Activated CD8-positive, alpha-beta T cell treated with anti-CD3 and anti-CD28 coated beads for 36 hours (primary cell): ENCODE data around the gene TBC1D13. TPM values are rescaled to one million over a fixed set of nuclear protein-coding genes. Genes with fewer than 3 reads are reported as not detected.
"Not testable (repeated sequence)": the region's sequence is repeated elsewhere in the genome, so short reads cannot be mapped to it uniquely, and the experiment has no call there.

Experiments
- ATAC-seq: fragments of 200-7000 bp; cut with Tn5 transposase; one replicate; pipeline ENCODE4 v1.10.0; 2021; ENCODE audit warnings: mild to moderate bottlenecking, moderate library complexity
- CTCF ChIA-PET: fragments of 350-600 bp; sonication (Branson Sonifier 250); formaldehyde crosslinking; loops from one replicate; lab custom pipeline; 2021; ENCODE audit warnings: antibody characterized with exemption; lab: Charles Lee
- POLR2A ChIA-PET: fragments of 350-600 bp; sonication (Branson Sonifier 250); formaldehyde crosslinking; loops from one replicate; lab custom pipeline; 2021; ENCODE audit warnings: antibody characterized with exemption; lab: Charles Lee
- DNase-seq: peaks from one replicate; pipeline ENCODE4 v3.0.0-alpha.2; 2020
- H3K27ac Mint-ChIP-seq: one replicate; pipeline ENCODE4 v1.8.0; 2021; ENCODE audit warnings: mild to moderate bottlenecking, mixed read lengths
- H3K27me3 Mint-ChIP-seq: one replicate; pipeline ENCODE4 v1.8.0; 2021; ENCODE audit warnings: mixed read lengths
- H3K36me3 Mint-ChIP-seq: one replicate; pipeline ENCODE4 v1.8.0; 2021; ENCODE audit warnings: low read depth, mixed read lengths
- H3K4me1 Mint-ChIP-seq: one replicate; pipeline ENCODE4 v1.8.0; 2021; ENCODE audit warnings: low read depth, mixed read lengths
- H3K4me3 Mint-ChIP-seq: one replicate; pipeline ENCODE4 v1.8.0; 2021; ENCODE audit warnings: mild to moderate bottlenecking, moderate library complexity, mixed read lengths
- H3K9me3 Mint-ChIP-seq: one replicate; pipeline ENCODE4 v1.8.0; 2021; ENCODE audit warnings: mixed read lengths
- intact Hi-C: fragments of 100-400 bp; cut with micrococcal nuclease; formaldehyde crosslinking; loops from one replicate; pipeline ENCODE4 v1.10.0; 2022
- total RNA-seq, 2 experiments: library from RNA; stranded (reverse); gene quantifications; one replicate each; pipeline ENCODE4 v1.2.3, GENCODE V29; 2021
- TF ChIP-seq, protein P1 (sequence below): fragments of 200-600 bp; IDR thresholded peaks from one replicate; pipeline ENCODE4 v1.8.0; 2022; ENCODE audit warnings: antibody characterized with exemption, mild to moderate bottlenecking

TBC1D13 gene
- total RNA-seq, 2 experiments from 2014 or later: 11.7 to 12.5 TPM

DNA sequence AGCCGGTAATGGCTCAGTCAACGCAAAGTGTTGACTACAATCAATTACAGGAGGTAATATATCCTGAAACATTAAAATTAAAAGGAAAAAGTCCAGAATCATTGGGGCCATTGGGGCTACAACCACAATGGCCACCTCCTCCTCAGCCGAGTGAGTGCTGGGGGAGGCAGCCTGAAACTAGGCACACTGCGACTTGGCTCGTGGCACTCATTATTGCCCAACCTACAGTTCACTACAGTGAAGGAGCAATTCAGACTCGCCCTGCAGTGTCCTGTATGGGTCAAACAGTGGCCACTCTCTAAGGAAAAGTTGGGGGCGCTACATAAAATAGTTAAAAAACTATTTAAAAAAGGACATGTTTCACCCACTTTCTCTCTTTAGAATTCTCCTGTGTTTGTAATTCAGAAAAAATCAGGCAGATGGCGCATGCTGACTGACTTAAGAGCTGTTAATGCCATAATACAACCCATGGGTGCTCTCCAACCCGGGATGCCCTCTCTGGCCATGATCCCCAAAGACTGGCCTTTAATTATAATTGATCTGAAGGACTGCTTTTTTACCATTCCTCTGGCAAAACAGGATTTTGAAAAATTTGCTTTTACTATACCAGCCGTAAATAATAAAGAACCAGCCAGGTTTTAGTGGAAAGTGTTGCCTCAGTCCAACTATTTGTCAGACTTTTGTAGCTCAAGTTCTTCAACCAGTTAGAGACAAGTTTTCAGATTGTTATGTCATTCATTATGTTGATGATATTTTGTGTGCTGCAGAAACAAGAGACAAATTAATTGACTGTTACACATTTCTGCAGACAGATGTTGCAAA, 64.9 kb downstream of the TBC1D13 start:
- peaks cover 16% of the 10 kb centered on the region for H3K36me3 Mint-ChIP-seq
- TF ChIP-seq, protein P1, sequence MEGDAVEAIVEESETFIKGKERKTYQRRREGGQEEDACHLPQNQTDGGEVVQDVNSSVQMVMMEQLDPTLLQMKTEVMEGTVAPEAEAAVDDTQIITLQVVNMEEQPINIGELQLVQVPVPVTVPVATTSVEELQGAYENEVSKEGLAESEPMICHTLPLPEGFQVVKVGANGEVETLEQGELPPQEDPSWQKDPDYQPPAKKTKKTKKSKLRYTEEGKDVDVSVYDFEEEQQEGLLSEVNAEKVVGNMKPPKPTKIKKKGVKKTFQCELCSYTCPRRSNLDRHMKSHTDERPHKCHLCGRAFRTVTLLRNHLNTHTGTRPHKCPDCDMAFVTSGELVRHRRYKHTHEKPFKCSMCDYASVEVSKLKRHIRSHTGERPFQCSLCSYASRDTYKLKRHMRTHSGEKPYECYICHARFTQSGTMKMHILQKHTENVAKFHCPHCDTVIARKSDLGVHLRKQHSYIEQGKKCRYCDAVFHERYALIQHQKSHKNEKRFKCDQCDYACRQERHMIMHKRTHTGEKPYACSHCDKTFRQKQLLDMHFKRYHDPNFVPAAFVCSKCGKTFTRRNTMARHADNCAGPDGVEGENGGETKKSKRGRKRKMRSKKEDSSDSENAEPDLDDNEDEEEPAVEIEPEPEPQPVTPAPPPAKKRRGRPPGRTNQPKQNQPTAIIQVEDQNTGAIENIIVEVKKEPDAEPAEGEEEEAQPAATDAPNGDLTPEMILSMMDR: peak; percentile 64
- H3K4me1 Mint-ChIP-seq, H3K4me3 Mint-ChIP-seq, ATAC-seq, H3K27me3 Mint-ChIP-seq, H3K27ac Mint-ChIP-seq, intact Hi-C loops, POLR2A ChIA-PET: not testable (repeated sequence)
- DNase-seq: peak; percentile 26
- peaks cover 15% of the 10 kb centered on the region for H3K9me3 Mint-ChIP-seq
- CTCF ChIA-PET: interaction anchor here (0.7 to 3.9 kb wide), 6 partner anchors 10 to 141 kb away, joined by 3 to 30 read pairs (median 4); no protein-coding TSS in a partner anchor

GRCh38 chr9:128852646-128853045, 65.6 kb downstream of the TBC1D13 start:
- CTCF ChIA-PET: interaction anchor here (0.7 to 3.9 kb wide), 6 partner anchors 10 to 141 kb away, joined by 3 to 30 read pairs (median 4); no protein-coding TSS in a partner anchor
- intact Hi-C loops, DNase-seq, H3K27me3 Mint-ChIP-seq, ATAC-seq, H3K4me3 Mint-ChIP-seq, H3K27ac Mint-ChIP-seq, H3K4me1 Mint-ChIP-seq, POLR2A ChIA-PET: not testable (repeated sequence)
- peaks cover 15% of the 10 kb centered on the region for H3K9me3 Mint-ChIP-seq
- peaks cover 16% of the 10 kb centered on the region for H3K36me3 Mint-ChIP-seq

- POLR2A ChIA-PET, ATAC-seq, H3K27ac Mint-ChIP-seq, DNase-seq, H3K27me3 Mint-ChIP-seq, intact Hi-C loops, H3K4me1 Mint-ChIP-seq, H3K4me3 Mint-ChIP-seq: not testable (repeated sequence)
- CTCF ChIA-PET: interaction anchor here (1.1 to 3.9 kb wide), 2 partner anchors 9 to 74 kb away, joined by 3 to 30 read pairs; no protein-coding TSS in a partner anchor
- H3K9me3 Mint-ChIP-seq: peaks cover 15% of the 10 kb centered on the region
- peaks cover 16% of the 10 kb centered on the region for H3K36me3 Mint-ChIP-seq
Measured at GRCh38 chr9:128854454-128854853, 67.4 kb downstream of the TBC1D13 start.

- DNase-seq, POLR2A ChIA-PET, intact Hi-C loops, H3K27ac Mint-ChIP-seq, H3K4me1 Mint-ChIP-seq, ATAC-seq, H3K9me3 Mint-ChIP-seq, H3K4me3 Mint-ChIP-seq, H3K27me3 Mint-ChIP-seq, H3K36me3 Mint-ChIP-seq: not testable (repeated sequence)
- CTCF ChIA-PET: interaction anchor here (9.1 kb wide), 1 partner anchor 68 kb away, joined by 157 read pairs; no protein-coding TSS in a partner anchor
Measured at GRCh38 chr9:128858476-128858875, 71.4 kb downstream of the TBC1D13 start.

Other genes with a start within 250 kb of the TBC1D13 start
- 100 to 1,000 TPM; 178 to 183 TPM for gene SPTAN1, start 234.7 kb upstream of the TBC1D13 start, total RNA-seq
- gene DYNC2I2, start 130.4 kb upstream of the TBC1D13 start, total RNA-seq: 10 to 100 TPM; 24.3 to 25.6 TPM
- 100 to 1,000 TPM; 749 to 755 TPM for gene SET, start 98.0 kb upstream of the TBC1D13 start, total RNA-seq
- 10 to 100 TPM in 1 of 2 experiments, 1 to 10 TPM in 1; 9.3 to 10.7 TPM for gene PKN3, start 84.8 kb upstream of the TBC1D13 start, total RNA-seq
- 10 to 100 TPM; 44.9 to 48.7 TPM for gene ZDHHC12, start 63.1 kb upstream of the TBC1D13 start, total RNA-seq
- gene ZER1, start 15.3 kb upstream of the TBC1D13 start, total RNA-seq: 10 to 100 TPM; 14.9 to 17.8 TPM
- 10 to 100 TPM; 21.8 to 23.9 TPM for gene ENDOG, start 31.2 kb downstream of the TBC1D13 start, total RNA-seq
- 10 to 100 TPM; 85.9 to 91.2 TPM for gene SPOUT1, start 42.5 kb downstream of the TBC1D13 start, total RNA-seq
- gene KYAT1, start 94.7 kb downstream of the TBC1D13 start, total RNA-seq: 10 to 100 TPM; 17.0 to 18.6 TPM
- gene LRRC8A, start 94.9 kb downstream of the TBC1D13 start, total RNA-seq: 10 to 100 TPM; 15.1 to 16.2 TPM
- gene PHYHD1, start 133.7 kb downstream of the TBC1D13 start, total RNA-seq: 1 to 10 TPM in 1 of 2 experiments, under 1 TPM in 1; 0.61 to 1.5 TPM
- gene DOLK, start 160.3 kb downstream of the TBC1D13 start, total RNA-seq: 1 to 10 TPM; 5.7 TPM
- 100 to 1,000 TPM in 1 of 2 experiments, 10 to 100 TPM in 1; 96.2 to 110 TPM for gene NUP188, start 160.4 kb downstream of the TBC1D13 start, total RNA-seq
- 10 to 100 TPM; 49.3 to 50.8 TPM for gene SH3GLB2, start 241.1 kb downstream of the TBC1D13 start, total RNA-seq
- 10 to 100 TPM; 34.6 to 35.8 TPM for gene MIGA2, start 249.4 kb downstream of the TBC1D13 start, total RNA-seq